ENCODE measurements around the gene ANO1.

Gene ANO1

DNA sequence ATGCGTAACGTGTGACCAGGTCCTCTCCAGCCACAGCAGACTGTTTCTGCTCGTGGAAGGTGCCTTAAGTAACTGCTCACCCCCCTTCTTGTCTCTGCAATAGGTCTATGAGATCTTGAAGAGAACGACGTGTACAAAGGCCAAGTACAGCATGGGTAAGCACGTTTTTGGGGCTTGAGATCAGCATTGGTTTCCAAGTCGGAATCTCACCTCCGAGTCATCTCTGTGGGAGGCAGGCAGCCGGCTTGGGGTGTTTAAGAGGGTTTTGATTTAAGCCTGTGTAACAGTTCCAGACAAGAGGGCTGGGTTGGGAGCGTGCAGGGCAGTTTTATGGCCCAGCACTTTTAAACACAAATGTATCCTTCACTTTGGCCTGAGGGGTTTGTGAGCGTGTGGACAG is 30.1 kb downstream of the ANO1 start:
- Histone ChIP-seq H3K9me3 (ENCODE audit: insufficient read depth, low read length) (no peaks in the 10 kb centered on the region), H3K4me1 (ENCODE audit: low read length) (no peaks in the 10 kb centered on the region), H3K27me3 (ENCODE audit: low read depth, low read length) (peaks cover 39% of the 10 kb centered on the region), H3K4me3 (ENCODE audit: low read length) (no peak overlapping the region), H3K27ac (ENCODE audit: low read length) (no peak overlapping the region), H3K9ac (ENCODE audit: low read length) (no peak overlapping the region), H3K36me3 (replicated peaks; ENCODE audit: low read depth, low read length) (no peaks in the 10 kb centered on the region), H2AFZ (ENCODE audit: low read depth, low read length) (no peak overlapping the region), H3K79me2 (ENCODE audit: low read length) (no peaks in the 10 kb centered on the region), H4K20me1 (ENCODE audit: insufficient read depth, low read length) (no peaks in the 10 kb centered on the region), H3K4me2 (ENCODE audit: low read length) (no peak overlapping the region)
- no peak for TF ChIP-seq EZH2phosphoT487 (IDR thresholded peaks at IDR 0.05; ENCODE audit: low read depth)
- TF ChIP-seq, protein P1, sequence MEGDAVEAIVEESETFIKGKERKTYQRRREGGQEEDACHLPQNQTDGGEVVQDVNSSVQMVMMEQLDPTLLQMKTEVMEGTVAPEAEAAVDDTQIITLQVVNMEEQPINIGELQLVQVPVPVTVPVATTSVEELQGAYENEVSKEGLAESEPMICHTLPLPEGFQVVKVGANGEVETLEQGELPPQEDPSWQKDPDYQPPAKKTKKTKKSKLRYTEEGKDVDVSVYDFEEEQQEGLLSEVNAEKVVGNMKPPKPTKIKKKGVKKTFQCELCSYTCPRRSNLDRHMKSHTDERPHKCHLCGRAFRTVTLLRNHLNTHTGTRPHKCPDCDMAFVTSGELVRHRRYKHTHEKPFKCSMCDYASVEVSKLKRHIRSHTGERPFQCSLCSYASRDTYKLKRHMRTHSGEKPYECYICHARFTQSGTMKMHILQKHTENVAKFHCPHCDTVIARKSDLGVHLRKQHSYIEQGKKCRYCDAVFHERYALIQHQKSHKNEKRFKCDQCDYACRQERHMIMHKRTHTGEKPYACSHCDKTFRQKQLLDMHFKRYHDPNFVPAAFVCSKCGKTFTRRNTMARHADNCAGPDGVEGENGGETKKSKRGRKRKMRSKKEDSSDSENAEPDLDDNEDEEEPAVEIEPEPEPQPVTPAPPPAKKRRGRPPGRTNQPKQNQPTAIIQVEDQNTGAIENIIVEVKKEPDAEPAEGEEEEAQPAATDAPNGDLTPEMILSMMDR (IDR thresholded peaks at IDR 0.05; ENCODE audit: low read depth, low read length): no peak

DNA sequence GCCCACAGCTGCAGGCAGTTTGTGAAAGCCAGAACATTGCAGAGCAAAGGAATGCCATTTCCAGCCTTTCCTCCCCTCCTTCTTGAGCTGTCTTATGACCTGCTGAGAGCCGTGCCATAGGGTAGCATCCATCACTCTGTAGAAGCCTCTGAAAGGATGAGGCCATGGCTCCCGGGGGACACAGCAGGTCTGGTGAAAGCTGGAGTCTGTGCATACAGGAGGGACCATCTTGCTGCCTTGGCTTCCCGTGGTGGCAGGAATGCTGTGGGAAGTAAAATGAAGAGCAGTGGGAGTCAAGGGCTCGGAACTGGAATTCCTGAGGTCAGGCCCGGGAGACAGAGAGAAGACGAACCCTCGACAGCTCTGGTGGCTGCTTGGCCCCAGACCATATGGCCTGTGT is 30.9 kb downstream of the ANO1 start:
- no peaks in the 10 kb centered on the region for H4K20me1 ChIP-seq (ENCODE audit: insufficient read depth, low read length)
- H3K36me3 ChIP-seq (replicated peaks; ENCODE audit: low read depth, low read length): no peaks in the 10 kb centered on the region
- no peaks in the 10 kb centered on the region for H3K9me3 ChIP-seq (ENCODE audit: insufficient read depth, low read length)
- H2AFZ ChIP-seq (ENCODE audit: low read depth, low read length): no peak overlapping the region
- no peaks in the 10 kb centered on the region for H3K79me2 ChIP-seq (ENCODE audit: low read length)
- no peaks in the 10 kb centered on the region for H3K4me1 ChIP-seq (ENCODE audit: low read length)
- TF ChIP-seq, protein P1 (IDR thresholded peaks at IDR 0.05; ENCODE audit: low read depth, low read length): no peak
- no peak for TF ChIP-seq EZH2phosphoT487 (IDR thresholded peaks at IDR 0.05; ENCODE audit: low read depth)
- H3K9ac ChIP-seq (ENCODE audit: low read length): no peak overlapping the region
- no peak overlapping the region for H3K4me2 ChIP-seq (ENCODE audit: low read length)
- H3K4me3 ChIP-seq (ENCODE audit: low read length): no peak overlapping the region
- H3K27ac ChIP-seq (ENCODE audit: low read length): no peak overlapping the region
- peaks cover 45% of the 10 kb centered on the region for H3K27me3 ChIP-seq (ENCODE audit: low read depth, low read length)

DNA sequence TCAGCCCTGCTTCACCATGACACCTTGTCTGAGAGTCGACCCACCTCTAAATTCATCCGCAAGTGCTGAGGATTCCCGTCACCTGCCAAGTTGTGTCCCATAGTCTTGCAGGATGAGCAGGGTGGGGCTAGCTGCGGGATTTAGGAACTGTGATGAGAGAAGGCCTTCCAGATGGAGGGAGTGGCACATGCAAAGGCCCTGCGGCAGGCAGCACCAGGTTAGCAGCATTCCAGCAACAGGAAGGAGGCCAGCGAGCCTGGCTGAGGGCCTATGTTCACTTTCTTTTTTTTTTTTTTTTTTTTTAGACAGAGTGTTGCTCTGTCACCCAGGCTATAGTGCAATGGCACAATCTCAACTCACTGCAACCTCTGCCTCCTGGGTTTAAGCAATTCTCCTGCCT is 31.8 kb downstream of the ANO1 start:
- Histone ChIP-seq H3K4me2 (ENCODE audit: low read length) (no peak overlapping the region), H3K4me1 (ENCODE audit: low read length) (no peaks in the 10 kb centered on the region), H3K4me3 (ENCODE audit: low read length) (no peak overlapping the region), H2AFZ (ENCODE audit: low read depth, low read length) (no peak overlapping the region), H4K20me1 (ENCODE audit: insufficient read depth, low read length) (no peaks in the 10 kb centered on the region), H3K36me3 (replicated peaks; ENCODE audit: low read depth, low read length) (no peaks in the 10 kb centered on the region), H3K9ac (ENCODE audit: low read length) (no peak overlapping the region), H3K27ac (ENCODE audit: low read length) (no peak overlapping the region), H3K9me3 (ENCODE audit: insufficient read depth, low read length) (no peaks in the 10 kb centered on the region), H3K27me3 (ENCODE audit: low read depth, low read length) (peaks cover 40% of the 10 kb centered on the region), H3K79me2 (ENCODE audit: low read length) (no peaks in the 10 kb centered on the region)
- TF ChIP-seq EZH2phosphoT487 (IDR thresholded peaks at IDR 0.05; ENCODE audit: low read depth): no peak
- TF ChIP-seq, protein P1 (IDR thresholded peaks at IDR 0.05; ENCODE audit: low read depth, low read length): no peak

DNA sequence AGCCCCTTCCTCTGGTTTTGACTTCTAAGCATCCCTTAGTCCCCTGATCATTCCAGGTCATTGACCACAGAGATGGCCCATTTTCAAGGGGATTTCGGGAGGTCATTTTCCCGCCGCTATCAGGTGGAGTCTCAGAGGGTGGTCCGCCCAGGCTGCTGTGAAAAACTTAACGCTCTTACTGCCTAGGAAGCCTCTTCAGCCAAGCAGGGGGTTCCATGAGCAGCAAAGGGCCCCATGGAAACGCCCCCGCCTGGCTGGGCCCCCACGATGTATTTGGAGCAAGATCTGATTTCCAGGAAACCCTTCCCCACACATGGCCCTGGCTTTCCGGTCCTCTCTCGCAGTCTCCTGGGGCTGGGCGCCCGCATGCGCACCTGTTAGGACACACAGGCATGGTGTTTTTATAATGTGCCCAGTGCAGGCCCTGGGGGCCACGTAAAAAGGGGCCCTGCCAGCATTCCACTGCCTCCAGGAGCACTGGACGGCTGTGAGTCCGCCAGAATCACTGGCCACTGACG is 32.5 kb downstream of the ANO1 start:
- Histone ChIP-seq H3K79me2 (ENCODE audit: low read length) (no peaks in the 10 kb centered on the region), H3K9ac (ENCODE audit: low read length) (no peak overlapping the region), H3K36me3 (replicated peaks; ENCODE audit: low read depth, low read length) (no peaks in the 10 kb centered on the region), H3K9me3 (ENCODE audit: insufficient read depth, low read length) (no peaks in the 10 kb centered on the region), H4K20me1 (ENCODE audit: insufficient read depth, low read length) (no peaks in the 10 kb centered on the region), H3K4me3 (ENCODE audit: low read length) (no peak overlapping the region), H3K27ac (ENCODE audit: low read length) (no peak overlapping the region), H3K4me2 (ENCODE audit: low read length) (no peak overlapping the region), H2AFZ (ENCODE audit: low read depth, low read length) (no peak overlapping the region), H3K27me3 (ENCODE audit: low read depth, low read length) (peaks cover 37% of the 10 kb centered on the region), H3K4me1 (ENCODE audit: low read length) (no peaks in the 10 kb centered on the region)
- TF ChIP-seq EZH2phosphoT487 (IDR thresholded peaks at IDR 0.05; ENCODE audit: low read depth): no peak
- TF ChIP-seq, protein P1 (IDR thresholded peaks at IDR 0.05; ENCODE audit: low read depth, low read length): no peak

All from OCI-LY3 (cell line).